Activated B cell treated with CpG ODN at 0.5 μM for 24 hours (primary cell): ENCODE data around the gene SP6. TPM values are rescaled to one million over a fixed set of nuclear protein-coding genes. Genes with fewer than 3 reads are reported as not detected.

ENCODE experiments used
- ATAC-seq: fragments of 200-7000 bp; cut with Tn5 transposase; one replicate; pipeline ENCODE4 v1.10.0; 2021; ENCODE audit warnings: low read depth, mild to moderate bottlenecking, moderate library complexity
- CTCF ChIA-PET: fragments of 350-600 bp; sonication (Branson Sonifier 250); formaldehyde crosslinking; loops from one replicate; lab custom pipeline; 2021; ENCODE audit warnings: antibody characterized with exemption; lab: Charles Lee
- POLR2A ChIA-PET: fragments of 350-600 bp; sonication (Branson Sonifier 250); formaldehyde crosslinking; loops from one replicate; lab custom pipeline; 2021; ENCODE audit warnings: antibody characterized with exemption; lab: Charles Lee
- DNase-seq: peaks from one replicate; pipeline ENCODE4 v3.0.0; 2022
- H3K27ac Mint-ChIP-seq: one replicate; pipeline ENCODE4 v1.8.0; 2020; ENCODE audit warnings: mixed read lengths
- H3K27me3 Mint-ChIP-seq: one replicate; pipeline ENCODE4 v1.8.0; 2021; ENCODE audit warnings: mixed read lengths
- H3K36me3 Mint-ChIP-seq: one replicate; pipeline ENCODE4 v1.8.0; 2021; ENCODE audit warnings: low read depth, mixed read lengths
- H3K4me1 Mint-ChIP-seq: one replicate; pipeline ENCODE4 v1.8.0; 2021; ENCODE audit warnings: mixed read lengths
- H3K4me3 Mint-ChIP-seq: one replicate; pipeline ENCODE4 v1.8.0; 2020; ENCODE audit warnings: mild to moderate bottlenecking, mixed read lengths
- H3K9me3 Mint-ChIP-seq: one replicate; pipeline ENCODE4 v1.8.0; 2020; ENCODE audit warnings: mixed read lengths
- CTCF ChIP-seq: fragments of 200-600 bp; IDR thresholded peaks from one replicate; pipeline ENCODE4 v1.8.0; 2022; ENCODE audit warnings: antibody characterized with exemption, mild to moderate bottlenecking
- intact Hi-C: fragments of 100-400 bp; cut with micrococcal nuclease; formaldehyde crosslinking; loops from one replicate; pipeline ENCODE4 v1.15.1; 2024
- total RNA-seq: library from RNA; stranded (reverse); gene quantifications from 2 replicates; pipeline ENCODE4 v1.2.3, GENCODE V29; 2022

SP6 gene
- total RNA-seq, 1 donor from 2014 or later, result 0.09 TPM

GRCh38 chr17:47864791-47865216 lies 13.8 kb upstream of the SP6 start:
- no peak overlapping the region for H3K4me3 Mint-ChIP-seq
- ChIA-PET POLR2A (no interaction called here), CTCF (no interaction called here)
- no peak overlapping the region for H3K27ac Mint-ChIP-seq
- no peak for TF ChIP-seq CTCF
- no peaks in the 10 kb centered on the region for H3K4me1 Mint-ChIP-seq
- no peak for ATAC-seq
- H3K9me3 Mint-ChIP-seq, result no peaks in the 10 kb centered on the region
- H3K36me3 Mint-ChIP-seq, result no peaks in the 10 kb centered on the region
- intact Hi-C loops, result no loop called here
- peaks cover 35% of the 10 kb centered on the region for H3K27me3 Mint-ChIP-seq
- DNase-seq, result no peak

GRCh38 chr17:47862621-47863440 lies 11.9 kb upstream of the SP6 start:
- ChIA-PET POLR2A (interaction anchor here (0.6 to 0.8 kb wide), 2 partner anchors 16 to 106 kb away, joined by 7 to 8 read pairs; no protein-coding TSS in a partner anchor), CTCF (interaction anchor here (0.5 to 0.9 kb wide), 2 partner anchors 22 to 28 kb away, joined by 3 read pairs; partner anchors contain the start of gene SCRN2)
- TF ChIP-seq CTCF, result no peak
- H3K4me3 Mint-ChIP-seq, result no peak overlapping the region
- H3K36me3 Mint-ChIP-seq, result no peaks in the 10 kb centered on the region
- H3K9me3 Mint-ChIP-seq, result no peaks in the 10 kb centered on the region
- no peak overlapping the region for H3K27ac Mint-ChIP-seq
- H3K4me1 Mint-ChIP-seq, result no peaks in the 10 kb centered on the region
- peaks cover 42% of the 10 kb centered on the region for H3K27me3 Mint-ChIP-seq
- ATAC-seq (no peak), DNase-seq (no peak)
- intact Hi-C loops, result no loop called here

- peaks cover 47% of the 10 kb centered on the region for H3K27me3 Mint-ChIP-seq
- intact Hi-C loops, result no loop called here
- ATAC-seq (no peak), DNase-seq (no peak)
- H3K27ac Mint-ChIP-seq, result no peak overlapping the region
- POLR2A ChIA-PET, result no interaction called here
- no peaks in the 10 kb centered on the region for H3K9me3 Mint-ChIP-seq
- H3K4me3 Mint-ChIP-seq, result no peak overlapping the region
- H3K36me3 Mint-ChIP-seq, result no peaks in the 10 kb centered on the region
- CTCF ChIA-PET, result interaction anchor here (1.3 kb wide), 1 partner anchor 19 kb away, joined by 3 read pairs; the partner anchor contains the start of gene SCRN2
- no peaks in the 10 kb centered on the region for H3K4me1 Mint-ChIP-seq
- no peak for TF ChIP-seq CTCF
These were observed 9.4 kb upstream of the SP6 start for GRCh38 chr17:47860386-47860785.

GRCh38 chr17:47857551-47858455 lies 6.8 kb upstream of the SP6 start:
- ChIA-PET POLR2A (no interaction called here), CTCF (interaction anchor here (1.2 kb wide), 1 partner anchor 17 kb away, joined by 4 read pairs; the partner anchor contains the start of gene SCRN2)
- intact Hi-C loops, result no loop called here
- DNase-seq, result no peak
- no peaks in the 10 kb centered on the region for H3K36me3 Mint-ChIP-seq
- peaks cover 66% of the 10 kb centered on the region for H3K27me3 Mint-ChIP-seq
- no peak for ATAC-seq
- H3K27ac Mint-ChIP-seq, result no peak overlapping the region
- no peaks in the 10 kb centered on the region for H3K4me1 Mint-ChIP-seq
- no peaks in the 10 kb centered on the region for H3K9me3 Mint-ChIP-seq
- no peak overlapping the region for H3K4me3 Mint-ChIP-seq
- TF ChIP-seq CTCF, result no peak
